Measurements from ENCODE around the gene PROSER1.
"Not testable (repeated sequence)": the region's sequence is repeated elsewhere in the genome, so short reads cannot be mapped to it uniquely, and the experiment has no call there.

The PROSER1 gene

DNA sequence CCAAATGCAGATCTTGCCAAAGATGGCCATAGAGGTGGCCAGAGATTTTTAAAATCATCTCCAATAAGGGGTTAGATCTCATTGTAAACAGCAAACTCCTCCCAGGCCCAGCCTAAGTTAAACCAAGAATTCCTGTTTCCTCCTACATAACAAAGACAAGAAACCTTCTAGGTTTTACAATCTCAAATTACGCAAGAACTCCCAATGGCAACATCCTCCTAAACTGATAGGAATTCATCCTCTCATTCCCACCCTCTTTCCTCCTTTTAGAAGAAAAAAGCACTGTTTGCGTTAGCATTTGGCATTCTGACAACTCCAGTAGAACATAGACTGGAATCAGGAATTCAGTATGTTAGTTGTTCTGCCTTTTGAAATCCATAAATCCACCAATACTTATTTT lies 14.6 kb downstream of the PROSER1 start:
- DNase-seq = no peak

- DNase-seq = no peak
Observed at GRCh38 chr13:39020853-39021462, 16.9 kb downstream of the PROSER1 start.

GRCh38 chr13:39016787-39017186 lies 21.1 kb downstream of the PROSER1 start:
- no peak for DNase-seq

GRCh38 chr13:39016087-39016486 lies 21.8 kb downstream of the PROSER1 start:
- no peak for DNase-seq

DNA sequence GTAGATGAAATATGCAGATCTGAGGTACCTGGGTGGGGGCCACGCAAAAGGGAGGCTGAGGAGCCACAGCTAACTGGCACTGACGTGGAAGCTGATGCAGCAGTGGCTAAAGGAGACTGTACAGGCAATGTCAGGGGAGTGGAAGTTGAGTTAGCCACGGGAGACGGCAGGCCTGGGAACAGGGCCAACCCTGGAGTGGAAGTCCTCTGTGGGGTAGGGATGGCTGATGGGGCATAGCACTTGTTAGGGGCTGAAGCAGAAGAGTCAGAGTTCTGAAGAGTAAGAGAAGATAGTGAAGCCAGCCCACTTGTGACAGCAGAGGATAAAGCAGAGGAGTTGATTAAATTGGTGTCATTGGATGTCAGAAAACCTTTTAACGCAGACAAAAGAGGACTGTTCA lies 24.4 kb downstream of the PROSER1 start:
- no peak for DNase-seq

DNA sequence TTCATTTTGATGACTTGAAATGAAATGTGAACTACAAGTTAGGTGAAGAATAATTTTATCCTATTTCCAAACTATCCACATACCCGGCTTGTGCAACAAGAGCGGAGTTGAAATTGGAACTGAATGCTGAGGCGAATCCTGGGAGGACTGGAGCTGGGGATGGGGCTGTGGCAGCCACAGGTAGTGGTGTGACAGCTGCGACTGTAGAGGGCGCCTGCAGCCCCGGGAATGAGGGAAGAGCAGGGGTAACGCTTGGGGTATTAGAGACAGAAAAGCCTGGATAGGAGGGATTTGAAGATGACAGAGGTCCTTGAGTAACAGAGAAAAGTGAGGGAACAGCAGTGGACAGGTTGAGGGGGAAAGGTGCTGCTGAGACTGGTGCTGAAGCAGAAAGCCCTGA lies 25.3 kb downstream of the PROSER1 start:
- DNase-seq = no peak

DNA sequence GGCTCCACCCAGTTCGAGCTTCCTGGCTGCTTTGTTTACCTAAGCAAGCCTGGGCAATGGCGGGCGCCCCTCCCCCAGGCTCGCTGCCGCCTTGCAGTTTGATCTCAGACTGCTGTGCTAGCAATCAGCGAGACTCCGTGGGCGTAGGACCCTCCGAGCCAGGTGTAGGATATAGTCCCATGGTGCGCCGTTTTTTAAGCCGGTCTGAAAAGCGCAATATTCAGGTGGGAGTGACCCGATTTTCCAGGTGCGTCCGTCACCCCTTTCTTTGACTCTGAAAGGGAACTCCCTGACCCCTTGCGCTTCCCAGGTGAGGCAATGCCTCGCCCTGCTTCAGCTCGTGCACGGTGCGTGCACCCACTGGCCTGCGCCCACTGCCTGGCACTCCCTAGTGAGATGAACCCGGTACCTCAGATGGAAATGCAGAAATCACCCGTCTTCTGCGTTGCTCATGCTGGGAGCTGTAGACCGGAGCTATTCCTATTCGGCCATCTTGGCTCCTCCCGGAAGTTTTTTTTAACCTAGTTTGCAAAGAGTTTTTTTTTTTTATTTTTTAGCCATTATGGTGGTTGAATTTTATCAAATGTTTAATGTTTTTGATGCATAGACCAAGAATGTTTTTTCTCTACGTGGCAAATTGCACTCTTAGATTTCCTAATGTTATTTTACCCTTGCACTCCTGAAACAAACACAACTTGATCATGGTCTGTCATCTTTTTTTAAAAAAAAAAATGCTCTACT lies 31.3 kb downstream of the PROSER1 start:
- DNase-seq = not testable (repeated sequence)

DNA sequence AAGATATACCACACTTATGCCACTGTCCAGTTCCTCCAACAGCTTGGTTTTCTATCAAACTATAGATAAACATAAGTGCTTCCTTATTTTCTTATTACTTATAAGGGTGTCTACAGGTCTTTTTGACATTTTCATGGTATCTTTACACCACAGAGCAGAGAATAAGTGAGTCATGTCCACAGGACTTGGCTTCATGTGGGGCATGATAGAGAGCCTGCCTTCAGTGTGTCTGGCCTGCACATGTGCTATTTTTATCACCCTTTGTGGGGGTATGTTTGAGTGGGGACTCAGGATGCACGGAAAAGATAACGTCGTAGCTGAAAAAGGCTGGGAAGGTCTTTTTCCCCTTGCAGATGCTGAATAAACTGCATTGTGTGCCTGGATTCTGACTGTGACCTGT lies 39.1 kb downstream of the PROSER1 start:
- no peak for DNase-seq

DNA sequence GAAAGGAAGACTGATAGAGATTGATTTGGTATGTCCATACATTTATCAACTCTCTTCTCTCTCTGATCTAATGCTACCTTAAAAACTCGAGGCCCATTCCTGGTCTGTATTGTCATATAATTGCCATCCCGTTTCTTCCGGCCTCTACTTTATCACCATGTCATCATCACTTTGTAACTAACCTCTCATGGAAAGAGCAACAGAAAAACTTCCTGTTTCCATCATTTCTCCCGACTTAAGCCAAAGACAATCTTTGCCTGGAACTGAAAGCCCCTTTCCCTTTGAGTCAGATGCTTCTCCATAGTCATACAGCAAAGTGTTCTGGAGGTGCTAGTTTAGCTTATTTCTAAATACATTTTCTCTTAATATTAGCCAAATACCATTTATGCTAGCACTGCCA lies 44.5 kb downstream of the PROSER1 start:
- no peak for DNase-seq

- DNase-seq = no peak
Observed at GRCh38 chr13:38990693-38991092, 47.2 kb downstream of the PROSER1 start, which contains the start of gene STOML3. STOML3 (minus strand) TSS chr13:38990831; CDS start chr13:38990721, 110 bp downstream.

GRCh38 chr13:38981096-38981495 lies 56.8 kb downstream of the PROSER1 start:
- no peak for DNase-seq

- no peak for DNase-seq
Observed at GRCh38 chr13:38980750-38981078, 57.2 kb downstream of the PROSER1 start.

DNA sequence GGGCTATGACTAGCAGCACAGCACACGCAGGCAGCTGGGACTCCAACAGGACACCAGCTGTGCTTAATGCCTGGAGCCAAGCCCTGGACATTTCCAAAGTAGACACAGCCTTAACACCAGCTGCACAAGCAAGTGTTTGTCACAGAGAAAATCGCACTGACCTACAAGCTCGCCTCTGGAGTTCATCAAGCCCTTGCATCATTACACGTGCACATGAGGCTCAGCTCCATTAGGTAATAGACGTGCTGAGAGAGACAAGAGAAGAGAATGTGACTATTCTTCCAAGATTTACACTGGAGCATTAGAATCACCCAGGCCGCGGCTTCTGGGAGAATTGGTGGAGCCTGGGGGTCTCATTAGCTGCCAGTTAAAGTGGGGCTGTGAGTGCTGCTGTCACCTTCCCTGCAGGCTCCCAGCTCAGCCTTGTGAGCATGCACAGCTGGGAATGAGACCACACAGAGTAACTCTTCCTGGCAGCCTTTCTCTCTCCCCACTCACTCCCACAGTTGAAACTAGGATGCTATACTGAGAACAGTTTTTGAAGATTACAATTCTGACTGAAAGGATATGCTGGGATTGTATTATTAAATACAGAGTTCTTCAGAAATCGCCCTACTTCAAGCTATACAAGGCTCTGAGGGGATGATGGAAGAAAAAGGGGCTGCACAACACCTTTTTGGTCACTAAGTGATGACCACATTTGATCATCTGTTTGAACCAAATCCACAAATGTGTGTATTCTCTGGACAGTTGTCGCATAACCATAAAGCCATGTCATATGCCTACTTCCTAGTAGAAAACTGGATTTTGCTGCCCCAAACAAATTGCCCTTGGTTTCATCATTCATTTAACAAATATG lies 57.8 kb downstream of the PROSER1 start:
- no peak for DNase-seq

DNA sequence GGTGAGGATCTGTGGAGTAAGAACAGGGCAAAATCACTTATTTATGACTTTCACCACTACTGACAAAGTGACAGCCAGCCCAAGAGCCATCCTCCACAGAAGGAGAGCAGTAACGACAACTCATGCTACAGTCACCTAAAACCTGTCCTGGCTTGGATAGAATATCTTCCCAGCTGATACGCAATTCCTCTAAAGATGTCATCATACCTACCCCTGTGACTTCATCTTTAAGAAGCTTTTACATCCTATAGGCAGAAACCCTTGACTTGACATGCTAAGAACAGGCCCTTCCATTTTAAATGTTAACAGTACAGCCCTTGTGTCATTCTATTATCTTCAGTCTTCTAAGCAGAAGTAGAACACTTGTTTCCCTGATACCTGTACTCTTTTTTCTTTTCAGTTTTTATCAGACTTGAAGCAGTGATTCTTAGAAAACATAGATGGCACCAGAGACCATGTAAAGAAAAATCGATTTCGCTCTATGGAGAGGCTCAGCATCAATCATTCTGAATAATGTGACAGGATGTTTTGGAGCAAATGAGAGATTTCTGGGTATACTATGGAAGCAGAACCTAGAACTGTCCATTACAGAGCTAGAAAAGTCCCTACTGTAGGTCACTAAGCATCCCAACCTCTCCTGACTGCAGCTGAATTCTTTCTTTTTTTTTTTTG lies 67.4 kb downstream of the PROSER1 start:
- no peak for DNase-seq

DNA sequence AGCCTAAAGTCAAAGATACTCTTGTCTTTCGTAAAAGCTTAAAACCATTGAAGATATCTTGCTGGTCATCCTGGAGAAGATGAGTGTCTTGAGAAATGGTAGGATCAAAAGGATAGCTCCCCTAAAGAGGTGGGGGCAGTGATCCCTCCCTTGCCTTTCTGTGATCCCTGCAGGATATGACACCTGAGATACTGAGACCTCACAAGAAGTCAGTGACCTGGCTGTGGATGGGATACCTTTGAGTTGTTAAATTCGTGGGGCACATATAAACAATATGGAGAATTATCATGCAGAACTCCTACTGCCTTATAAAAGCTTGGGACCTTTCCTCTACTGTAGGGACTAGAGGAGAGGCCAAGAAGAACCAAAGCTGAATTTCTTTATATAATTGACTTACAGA lies 68.7 kb downstream of the PROSER1 start:
- DNase-seq = no peak

DNA sequence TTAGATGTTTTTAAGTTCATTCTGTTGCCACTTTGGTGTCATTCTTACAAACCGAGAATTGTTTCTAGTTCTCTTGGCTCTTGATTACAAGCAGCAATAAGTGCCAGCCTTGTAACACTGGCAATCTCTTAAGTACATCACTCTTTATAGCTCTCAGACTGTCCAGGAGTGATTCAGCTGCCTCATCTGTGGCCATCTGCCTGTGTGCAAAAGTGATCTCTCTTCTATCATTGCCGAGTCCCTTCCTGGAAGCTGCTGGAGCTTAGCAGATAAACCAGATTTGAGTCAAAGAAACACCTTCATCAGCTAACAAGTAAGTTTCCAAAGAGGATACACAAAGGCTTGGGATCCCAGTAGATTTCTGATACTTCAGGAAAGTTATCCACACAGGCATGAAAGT lies 70.4 kb downstream of the PROSER1 start:
- DNase-seq = no peak

DNA sequence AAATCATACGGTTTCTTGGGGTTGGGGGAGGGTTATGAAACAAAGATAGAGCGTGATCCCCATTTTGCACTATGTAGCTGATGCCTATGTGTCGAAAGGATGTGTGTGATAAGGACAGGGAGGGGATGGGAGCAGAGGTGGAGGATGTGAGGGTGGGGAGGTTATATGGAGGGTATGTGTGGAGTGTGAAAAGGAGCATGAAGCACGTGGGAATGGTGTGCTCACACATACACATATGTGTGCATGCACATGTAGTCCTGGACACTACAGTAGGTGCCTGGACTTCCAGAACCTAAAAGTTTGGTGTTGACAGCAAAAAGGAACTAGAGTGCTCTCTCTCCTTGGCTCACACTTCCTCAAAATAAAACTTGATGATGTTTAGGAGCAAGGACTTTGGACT lies 72.6 kb downstream of the PROSER1 start:
- DNase-seq = no peak

GRCh38 chr13:38960175-38960574 lies 77.7 kb downstream of the PROSER1 start:
- DNase-seq = no peak

All from activated CD4-positive, alpha-beta T cell treated with anti-CD3 and anti-CD28 coated beads, Interleukin-2, amount 50 U/mL, for 1 hour (primary cell).